ENCODE results near the gene GPR62.

Gene GPR62

DNA sequence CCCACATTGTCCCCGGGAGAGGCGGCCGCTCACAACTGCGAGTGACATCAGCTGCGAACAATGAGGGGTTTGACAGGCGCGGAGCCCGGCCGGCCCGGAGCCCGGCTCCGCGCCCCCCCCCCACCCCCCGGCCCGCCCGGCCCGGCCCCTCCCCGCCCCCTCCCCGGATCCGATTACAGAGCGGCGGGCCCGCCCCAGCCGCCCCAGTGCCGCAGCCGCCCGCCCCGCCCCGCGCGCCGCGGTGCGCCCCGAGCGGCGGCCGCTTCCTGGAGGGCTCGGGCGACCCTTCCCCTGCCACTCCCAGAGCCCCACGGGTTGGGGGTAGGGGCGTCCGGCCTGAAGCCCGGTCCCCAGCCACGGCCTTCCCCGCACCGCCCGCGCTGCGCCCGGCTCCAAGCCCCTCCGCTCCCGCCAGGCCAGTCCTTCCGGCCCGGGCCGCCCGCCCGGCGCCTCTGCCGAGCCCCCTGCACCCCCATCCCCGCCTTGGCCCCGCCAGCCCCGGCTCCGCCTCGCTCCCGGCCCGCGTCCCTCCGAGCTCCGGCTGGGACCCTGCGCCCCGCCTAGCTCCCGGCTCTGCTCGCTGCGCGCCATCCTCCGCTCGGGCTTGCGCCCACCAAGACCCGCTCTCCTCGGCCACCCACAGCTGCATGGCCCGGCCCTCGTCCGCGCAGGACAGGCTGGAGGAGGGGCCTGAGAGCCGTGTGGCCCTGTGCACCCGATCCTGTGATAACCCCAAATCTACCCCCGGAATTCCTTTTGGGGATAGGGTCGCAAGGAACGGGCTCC, 12.4 kb downstream of the GPR62 start, which contains the start of gene PCBP4:
Gene PCBP4, minus strand, starts transcription at position 71 of the 786 bp plus-strand sequence. CDS start 6,214 bp downstream, outside the sequence.
- no peaks in the 10 kb centered on the region for H3K9me2 ChIP-seq (replicated peaks; ENCODE audit: low read depth, low read length)
- H3K36me3 ChIP-seq (ENCODE audit: insufficient read depth, low read length), result no peaks in the 10 kb centered on the region
- H3K4me1 ChIP-seq (ENCODE audit: insufficient read depth, low read length, poor library complexity, severe bottlenecking), result peaks cover 27% of the 10 kb centered on the region
- H3K4me2 ChIP-seq (ENCODE audit: low read depth, low read length, poor library complexity, severe bottlenecking), result peak within 1 kb of the TSS; percentile 93
- peaks cover 5% of the 10 kb centered on the region for H3K79me2 ChIP-seq (ENCODE audit: insufficient read depth, low read length)
- no peaks in the 10 kb centered on the region for H4K20me1 ChIP-seq (ENCODE audit: insufficient read depth, low read length, poor library complexity, severe bottlenecking)
- H3K9ac ChIP-seq (ENCODE audit: low read depth, low read length, poor library complexity, severe bottlenecking), result peak within 1 kb of the TSS; percentile 90
- H3K27me3 ChIP-seq (ENCODE audit: insufficient read depth, low read length, poor library complexity, severe bottlenecking), result no peaks in the 10 kb centered on the region
- H2AFZ ChIP-seq (ENCODE audit: low read length), result peak within 1 kb of the TSS; percentile 78; the same call in 1 of the 2 replicates
- H3F3A ChIP-seq (ENCODE audit: low read depth), result peaks cover 5% of the 10 kb centered on the region; the same call in 1 of the 2 replicates
- H3K4me3 ChIP-seq (ENCODE audit: low read length, poor library complexity, severe bottlenecking), result peak within 1 kb of the TSS; percentile 87
- no peaks in the 10 kb centered on the region for H3K9me3 ChIP-seq (ENCODE audit: insufficient read depth, low read depth, low read length)
- no peak for TF ChIP-seq CTCF (conservative IDR thresholded peaks at IDR 0.05; ENCODE audit: low read length)
- TF ChIP-seq EZH2phosphoT487 (IDR thresholded peaks at IDR 0.05; ENCODE audit: borderline replicate concordance), result no peak

- Histone ChIP-seq H3K9ac (ENCODE audit: low read depth, low read length, poor library complexity, severe bottlenecking) (peak overlapping the region; percentile 90), H3F3A (ENCODE audit: low read depth) (peaks cover 5% of the 10 kb centered on the region; the same call in 1 of the 2 replicates), H3K4me2 (ENCODE audit: low read depth, low read length, poor library complexity, severe bottlenecking) (peak overlapping the region; percentile 93), H2AFZ (ENCODE audit: low read length) (peak overlapping the region; percentile 75; the same call in 1 of the 2 replicates), H3K4me1 (ENCODE audit: insufficient read depth, low read length, poor library complexity, severe bottlenecking) (peaks cover 27% of the 10 kb centered on the region), H4K20me1 (ENCODE audit: insufficient read depth, low read length, poor library complexity, severe bottlenecking) (no peaks in the 10 kb centered on the region), H3K4me3 (ENCODE audit: low read length, poor library complexity, severe bottlenecking) (peak overlapping the region; percentile 87), H3K9me2 (replicated peaks; ENCODE audit: low read depth, low read length) (no peaks in the 10 kb centered on the region), H3K36me3 (ENCODE audit: insufficient read depth, low read length) (no peaks in the 10 kb centered on the region), H3K27me3 (ENCODE audit: insufficient read depth, low read length, poor library complexity, severe bottlenecking) (no peaks in the 10 kb centered on the region), H3K9me3 (ENCODE audit: insufficient read depth, low read depth, low read length) (no peaks in the 10 kb centered on the region), H3K79me2 (ENCODE audit: insufficient read depth, low read length) (peaks cover 6% of the 10 kb centered on the region)
- TF ChIP-seq CTCF (conservative IDR thresholded peaks at IDR 0.05; ENCODE audit: low read length) (no peak), EZH2phosphoT487 (IDR thresholded peaks at IDR 0.05; ENCODE audit: borderline replicate concordance) (no peak)
Measured at GRCh38 chr3:51968170-51968775, 13.1 kb downstream of the GPR62 start.

DNA sequence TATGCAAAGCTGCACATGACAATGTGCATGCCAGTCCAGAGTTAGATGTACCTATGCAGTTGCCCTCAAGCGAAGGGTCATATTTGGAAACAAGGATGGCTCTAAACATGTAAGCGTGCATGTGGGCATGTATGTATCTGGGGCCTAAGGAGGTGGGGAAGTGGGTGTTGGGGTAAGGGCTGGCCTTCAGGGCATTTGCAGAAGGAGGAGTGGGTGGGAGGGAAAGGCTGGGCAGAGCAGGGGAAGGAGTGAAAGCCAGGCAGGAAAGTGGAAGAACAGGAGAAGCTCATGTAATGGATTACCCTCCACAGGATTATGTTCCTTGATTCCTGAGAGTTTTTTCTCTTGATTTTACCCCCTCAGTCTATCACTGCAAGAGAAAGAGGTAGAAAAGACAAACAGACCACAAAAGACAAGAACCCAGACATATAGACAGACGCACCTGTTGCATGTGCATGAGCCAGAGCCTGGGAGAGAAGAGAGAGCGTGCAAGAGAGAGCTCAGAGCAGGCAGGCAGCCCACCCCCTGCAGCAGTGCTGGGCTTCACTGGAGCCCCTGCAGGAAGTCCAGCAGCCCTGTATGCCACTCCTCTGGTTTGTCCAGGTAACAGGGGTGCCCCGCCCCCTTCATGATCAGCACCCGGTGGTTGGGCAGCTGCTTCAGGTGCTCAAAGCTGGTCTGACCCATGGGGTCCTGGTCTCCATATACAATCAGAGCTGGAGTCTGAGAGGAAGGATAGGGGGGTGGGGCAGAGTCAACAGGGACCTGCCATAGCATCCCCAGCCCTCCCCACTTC, 13.9 kb downstream of the GPR62 start:
- no peaks in the 10 kb centered on the region for H3K9me2 ChIP-seq (replicated peaks; ENCODE audit: low read depth, low read length)
- peak overlapping the region; percentile 87 for H3K4me3 ChIP-seq (ENCODE audit: low read length, poor library complexity, severe bottlenecking)
- H3K27me3 ChIP-seq (ENCODE audit: insufficient read depth, low read length, poor library complexity, severe bottlenecking), result no peaks in the 10 kb centered on the region
- no peaks in the 10 kb centered on the region for H3K36me3 ChIP-seq (ENCODE audit: insufficient read depth, low read length)
- H3F3A ChIP-seq (ENCODE audit: low read depth), result peaks cover 5% of the 10 kb centered on the region; the same call in 1 of the 2 replicates
- H3K9ac ChIP-seq (ENCODE audit: low read depth, low read length, poor library complexity, severe bottlenecking), result peak overlapping the region; percentile 90
- H3K4me1 ChIP-seq (ENCODE audit: insufficient read depth, low read length, poor library complexity, severe bottlenecking), result peaks cover 29% of the 10 kb centered on the region
- H4K20me1 ChIP-seq (ENCODE audit: insufficient read depth, low read length, poor library complexity, severe bottlenecking), result no peaks in the 10 kb centered on the region
- TF ChIP-seq EZH2phosphoT487 (IDR thresholded peaks at IDR 0.05; ENCODE audit: borderline replicate concordance), result no peak
- TF ChIP-seq CTCF (conservative IDR thresholded peaks at IDR 0.05; ENCODE audit: low read length), result no peak
- no peak overlapping the region for H2AFZ ChIP-seq (ENCODE audit: low read length)
- H3K9me3 ChIP-seq (ENCODE audit: insufficient read depth, low read depth, low read length), result no peaks in the 10 kb centered on the region
- peaks cover 13% of the 10 kb centered on the region for H3K79me2 ChIP-seq (ENCODE audit: insufficient read depth, low read length)
- H3K4me2 ChIP-seq (ENCODE audit: low read depth, low read length, poor library complexity, severe bottlenecking), result peak overlapping the region; percentile 93

All from Loucy (cell line).